Bone marrow (tissue), 2 donors: ENCODE results near the gene PPP1R7.

ENCODE experiments used
- DNase-seq, 2 donors: peaks; one replicate each; lab custom pipeline; 2025; lab: John Stamatoyannopoulos, UW

PPP1R7 gene

DNA sequence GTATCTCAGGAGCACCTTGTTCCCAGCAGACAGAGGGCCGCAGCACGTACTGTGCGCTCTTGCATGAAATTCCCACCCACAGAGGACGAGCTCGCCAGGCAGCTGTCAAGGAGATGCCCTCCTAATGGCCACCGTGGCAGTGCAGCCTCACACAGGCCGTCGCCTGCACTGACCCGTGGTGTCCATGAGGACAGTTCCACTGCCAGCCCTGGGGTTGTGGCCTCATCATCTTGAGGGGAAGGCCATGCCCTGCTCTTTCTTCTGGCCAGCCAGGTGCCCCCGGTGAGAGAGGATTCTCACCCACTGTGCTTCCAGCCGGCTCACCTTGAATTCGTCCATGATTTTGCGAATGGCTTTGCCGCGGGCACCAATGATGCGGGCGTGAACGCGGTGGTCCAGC is 80.2 kb downstream of the PPP1R7 start:
- DNase-seq = no peak

DNA sequence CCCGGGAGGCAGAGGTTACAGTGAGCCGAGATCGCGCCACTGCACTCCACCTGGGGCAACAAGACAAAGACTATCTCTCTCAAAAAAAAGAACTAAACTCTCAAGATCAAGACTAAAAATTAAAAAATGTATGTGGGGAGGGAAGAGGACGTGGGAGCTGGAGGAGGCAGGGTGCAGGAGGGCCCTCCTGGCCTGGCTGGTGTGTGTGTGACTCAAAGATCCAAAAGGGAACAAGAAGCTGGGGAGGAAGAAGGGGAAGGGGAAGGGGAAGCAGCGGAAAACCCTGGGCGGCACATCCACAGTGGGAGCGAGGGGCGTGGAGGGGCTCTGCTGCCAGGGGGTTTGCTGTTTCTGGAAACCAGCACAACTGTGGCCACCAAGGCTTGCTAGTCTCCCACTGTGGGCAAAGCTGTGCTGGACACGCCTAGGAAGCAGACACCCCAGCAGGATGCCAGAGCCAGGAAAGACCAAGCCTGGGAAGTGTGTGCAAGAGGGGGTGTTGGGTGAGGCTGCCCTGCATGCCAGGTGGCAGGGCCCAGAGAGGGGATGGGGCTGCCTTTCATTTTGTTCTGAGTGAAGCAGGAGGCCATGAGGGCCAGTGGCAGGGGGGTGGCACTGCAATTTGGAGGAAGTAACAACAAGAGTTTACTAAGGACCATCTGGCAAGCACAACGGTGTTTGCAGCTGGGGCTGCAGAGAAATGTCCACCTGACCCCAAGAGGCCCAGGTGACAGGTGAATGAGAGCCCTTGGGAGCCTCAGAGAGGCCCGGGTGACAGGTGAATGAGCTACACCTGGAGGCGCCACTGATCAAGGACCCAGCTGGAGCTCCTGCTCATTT is 82.7 kb downstream of the PPP1R7 start:
- no peak for DNase-seq
